ENCODE data around the gene RPLP2. TPM values are rescaled to one million over a fixed set of nuclear protein-coding genes. Genes with fewer than 3 reads are reported as not detected.

RPLP2 gene
- total RNA-seq, 1 experiment from 2014 or later, result 1,325 TPM

GRCh38 chr11:837990-838307 is 28.2 kb downstream of the RPLP2 start:
- Histone ChIP-seq H3K9me3 (ENCODE audit: low read depth, low read length, poor library complexity, severe bottlenecking) (no peaks in the 10 kb centered on the region), H3K27me3 (replicated peaks; ENCODE audit: insufficient read depth, low read depth, low read length, poor library complexity) (no peaks in the 10 kb centered on the region), H3K36me3 (ENCODE audit: insufficient read depth, low read length, poor library complexity, severe bottlenecking) (peaks cover 28% of the 10 kb centered on the region), H3K4me1 (ENCODE audit: insufficient read depth, low read length, poor library complexity, severe bottlenecking) (no peaks in the 10 kb centered on the region), H3K27ac (ENCODE audit: low read depth, low read length, poor library complexity, severe bottlenecking) (no peak overlapping the region), H3K4me3 (ENCODE audit: low read depth, low read length, poor library complexity, severe bottlenecking) (no peak overlapping the region)
- ChIA-PET CTCF (no interaction called here), POLR2A (ENCODE audit: low non-redundant PET) (no interaction called here)
- TF ChIP-seq CTCF (conservative IDR thresholded peaks at IDR 0.05; ENCODE audit: low read depth, low read length) (no peak), EZH2 (IDR thresholded peaks at IDR 0.05; ENCODE audit: borderline replicate concordance, low read depth, low read length, poor library complexity, severe bottlenecking) (no peak)
- no peak for DNase-seq (ENCODE audit: low spot score)
- intact Hi-C loops (cut with micrococcal nuclease; ENCODE audit: unreplicated experiment), result no loop called here
- BruUV-seq (replicated peaks), result no TSS peak

- no peak for DNase-seq (ENCODE audit: low spot score)
- ChIA-PET POLR2A (ENCODE audit: low non-redundant PET) (interaction anchor here (0.7 kb wide), 1 partner anchor 10 kb away, joined by 3 read pairs; no protein-coding TSS in a partner anchor), CTCF (no interaction called here)
- Histone ChIP-seq H3K27me3 (replicated peaks; ENCODE audit: insufficient read depth, low read depth, low read length, poor library complexity) (no peaks in the 10 kb centered on the region), H3K4me1 (ENCODE audit: insufficient read depth, low read length, poor library complexity, severe bottlenecking) (peaks cover under 1% of the 10 kb centered on the region), H3K36me3 (ENCODE audit: insufficient read depth, low read length, poor library complexity, severe bottlenecking) (peaks cover 28% of the 10 kb centered on the region), H3K27ac (ENCODE audit: low read depth, low read length, poor library complexity, severe bottlenecking) (no peak overlapping the region), H3K9me3 (ENCODE audit: low read depth, low read length, poor library complexity, severe bottlenecking) (no peaks in the 10 kb centered on the region), H3K4me3 (ENCODE audit: low read depth, low read length, poor library complexity, severe bottlenecking) (no peak overlapping the region)
- TF ChIP-seq CTCF (conservative IDR thresholded peaks at IDR 0.05; ENCODE audit: low read depth, low read length) (no peak), EZH2 (IDR thresholded peaks at IDR 0.05; ENCODE audit: borderline replicate concordance, low read depth, low read length, poor library complexity, severe bottlenecking) (no peak)
- intact Hi-C loops (cut with micrococcal nuclease; ENCODE audit: unreplicated experiment), result no loop called here
- no TSS peak for BruUV-seq (replicated peaks)
Observed at GRCh38 chr11:838441-839279, 28.9 kb downstream of the RPLP2 start.

- BruUV-seq (replicated peaks), result no TSS peak
- ChIA-PET CTCF (no interaction called here), POLR2A (ENCODE audit: low non-redundant PET) (no interaction called here)
- intact Hi-C loops (cut with micrococcal nuclease; ENCODE audit: unreplicated experiment), result no loop called here
- Histone ChIP-seq H3K4me1 (ENCODE audit: insufficient read depth, low read length, poor library complexity, severe bottlenecking) (peaks cover 6% of the 10 kb centered on the region), H3K9me3 (ENCODE audit: low read depth, low read length, poor library complexity, severe bottlenecking) (no peaks in the 10 kb centered on the region), H3K27me3 (replicated peaks; ENCODE audit: insufficient read depth, low read depth, low read length, poor library complexity) (no peaks in the 10 kb centered on the region), H3K27ac (ENCODE audit: low read depth, low read length, poor library complexity, severe bottlenecking) (no peak overlapping the region), H3K4me3 (ENCODE audit: low read depth, low read length, poor library complexity, severe bottlenecking) (no peak overlapping the region), H3K36me3 (ENCODE audit: insufficient read depth, low read length, poor library complexity, severe bottlenecking) (peaks cover 28% of the 10 kb centered on the region)
- TF ChIP-seq CTCF (conservative IDR thresholded peaks at IDR 0.05; ENCODE audit: low read depth, low read length), result no peak
- TF ChIP-seq EZH2 (IDR thresholded peaks at IDR 0.05; ENCODE audit: borderline replicate concordance, low read depth, low read length, poor library complexity, severe bottlenecking), result no peak
- no peak for DNase-seq (ENCODE audit: low spot score)
Observed at GRCh38 chr11:839280-839623, 29.5 kb downstream of the RPLP2 start.
